NCI-H1417 treated with DMSO at 0.1 percent for 48 hours (cell line): ENCODE measurements around the gene ENSA.
"Not testable (repeated sequence)": the region's sequence is repeated elsewhere in the genome, so short reads cannot be mapped to it uniquely, and the experiment has no call there.

Source experiments
- DNase-seq: peaks from one replicate; lab custom pipeline; 2025; lab: John Stamatoyannopoulos, UW

Gene ENSA

GRCh38 chr1:150621497-150622302, 7.7 kb downstream of the ENSA start:
- no peak for DNase-seq

DNA sequence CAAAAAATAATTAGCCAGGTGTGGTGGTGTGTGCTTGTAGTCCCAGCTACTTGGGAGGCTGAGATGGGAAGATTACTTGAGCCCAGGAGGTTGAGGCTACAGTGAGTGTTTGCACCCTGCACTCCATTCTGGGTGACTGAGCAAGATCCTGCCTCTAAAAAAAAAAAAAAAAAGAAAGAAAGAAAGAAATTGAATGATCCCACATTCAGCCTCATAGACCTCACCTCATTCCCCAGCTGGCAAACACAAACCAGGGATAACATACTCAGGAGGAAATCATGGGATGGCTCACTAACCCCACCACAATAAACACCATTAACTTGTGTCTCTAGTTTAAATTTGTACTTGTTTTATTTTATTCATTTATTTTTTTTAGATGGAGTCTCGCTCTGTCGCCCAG, 8.5 kb downstream of the ENSA start:
- no peak for DNase-seq

DNA sequence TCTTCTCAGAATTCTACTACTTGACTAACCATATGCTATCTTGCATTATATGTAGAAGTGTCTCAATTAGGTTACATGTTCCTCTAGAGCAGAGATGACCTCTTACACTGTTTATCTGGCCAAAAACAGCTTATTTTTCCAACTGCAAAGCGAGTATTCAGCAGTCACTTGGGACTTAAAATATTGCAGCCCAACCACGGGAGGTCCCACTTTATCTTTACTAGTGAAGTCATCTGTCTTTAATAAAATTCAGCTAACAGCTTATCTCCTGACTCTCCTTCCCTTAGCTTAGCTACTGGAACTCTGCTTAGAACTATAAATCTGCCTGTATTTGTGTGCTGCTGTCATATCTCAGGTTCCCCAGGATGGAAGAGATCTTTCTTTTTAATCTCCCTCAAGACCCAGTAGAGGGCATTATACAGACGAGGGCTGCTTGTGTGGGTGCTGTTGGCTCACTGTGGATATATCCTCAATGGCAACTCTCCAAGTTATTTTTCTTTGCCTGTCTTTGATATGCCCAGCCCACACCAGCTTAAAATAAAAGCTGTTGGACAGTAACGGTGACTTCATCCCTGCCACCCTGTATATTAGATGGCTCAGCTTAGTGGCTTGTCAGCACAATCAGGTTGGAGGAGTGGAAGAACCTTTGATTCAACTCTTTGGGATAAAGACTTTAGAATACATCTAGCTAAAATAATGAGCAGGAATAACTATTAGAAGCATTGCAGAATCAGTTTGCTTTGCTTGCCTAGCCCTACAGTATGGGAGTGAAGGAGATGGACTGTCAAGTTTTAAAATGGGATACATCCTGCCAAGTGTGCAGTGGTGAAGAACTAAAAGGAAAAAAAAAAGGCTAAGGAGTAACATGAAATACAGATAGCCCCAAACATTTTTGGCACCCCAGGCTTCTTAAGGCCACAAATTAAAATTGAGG, 9.6 kb downstream of the ENSA start:
- no peak for DNase-seq

- no peak for DNase-seq
Measured at GRCh38 chr1:150615346-150616201, 13.8 kb downstream of the ENSA start.

DNA sequence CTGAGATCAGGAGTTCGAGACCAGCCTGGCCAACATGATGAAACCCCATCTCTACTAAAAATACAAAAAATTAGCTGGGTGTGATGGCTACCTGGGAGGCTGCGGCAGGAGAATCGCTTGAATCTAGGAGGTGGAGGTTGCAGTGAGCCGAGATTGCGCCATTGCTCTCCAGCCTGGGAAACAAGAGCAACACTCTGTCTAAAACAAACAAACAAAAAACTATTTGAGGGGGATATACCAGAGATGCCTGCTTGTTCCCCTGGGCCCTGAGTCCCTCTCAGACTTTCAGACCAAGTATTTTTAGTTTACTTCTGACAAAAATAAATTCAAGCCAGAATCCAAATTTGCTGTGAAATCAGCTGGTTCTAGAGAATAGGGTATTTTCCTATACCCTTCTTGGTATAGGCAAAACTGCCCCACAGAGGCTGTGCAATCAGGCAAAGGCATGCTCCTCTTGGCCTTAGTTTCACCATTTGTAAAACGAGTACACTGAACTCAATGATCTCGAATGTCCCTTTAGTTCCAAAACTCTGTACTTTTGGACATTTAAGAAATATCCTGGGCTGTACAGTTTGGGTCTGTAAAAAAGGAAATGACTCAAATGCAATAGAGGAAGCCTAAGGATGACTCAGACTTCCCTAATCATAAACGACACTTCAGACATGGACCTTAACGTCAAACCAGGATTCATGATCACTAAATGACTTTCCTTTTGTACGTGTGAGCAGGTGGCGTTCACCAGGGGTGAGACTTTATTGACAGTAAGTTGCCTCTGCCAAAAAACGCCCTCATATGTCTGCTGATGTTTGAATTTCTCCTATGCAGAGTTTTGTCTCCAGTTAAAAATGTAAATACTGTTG, 16.1 kb downstream of the ENSA start:
- DNase-seq = no peak

DNA sequence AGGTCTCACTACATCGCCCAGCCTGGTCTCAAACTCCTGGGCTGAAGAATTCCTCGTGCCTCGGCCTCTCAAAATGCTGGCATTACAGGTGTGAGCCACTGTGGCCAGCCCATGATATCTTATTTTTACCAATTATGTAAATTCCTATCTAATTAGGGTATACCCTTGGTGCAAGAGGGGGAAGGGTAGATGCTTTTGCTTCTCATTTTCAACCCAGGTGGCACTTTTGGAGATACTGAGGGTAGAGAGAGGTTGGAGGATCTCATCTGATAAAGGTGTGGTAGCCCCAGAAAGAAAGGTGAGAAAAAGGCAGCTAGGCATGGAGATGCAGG, 17.4 kb downstream of the ENSA start:
- DNase-seq = no peak

DNA sequence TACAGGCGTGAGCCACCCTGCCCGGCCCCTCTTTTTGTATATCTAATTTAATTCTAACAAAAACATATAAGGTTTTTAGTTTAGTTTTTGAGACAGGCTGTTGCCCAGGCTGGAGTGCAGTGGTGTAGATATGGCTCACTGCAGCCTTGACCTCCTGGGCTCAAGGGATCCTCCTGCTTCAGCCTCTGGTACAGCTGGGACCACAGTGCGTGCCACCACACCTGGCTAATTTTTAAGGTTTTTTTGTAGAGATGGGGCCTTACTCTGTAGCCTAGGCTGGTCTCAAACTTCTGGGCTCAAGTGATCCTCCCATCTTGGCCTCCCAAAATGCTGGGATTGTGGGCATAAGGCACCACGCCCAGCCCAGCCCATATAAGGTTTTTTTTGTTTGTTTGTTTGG, 18.8 kb downstream of the ENSA start:
- DNase-seq = no peak

DNA sequence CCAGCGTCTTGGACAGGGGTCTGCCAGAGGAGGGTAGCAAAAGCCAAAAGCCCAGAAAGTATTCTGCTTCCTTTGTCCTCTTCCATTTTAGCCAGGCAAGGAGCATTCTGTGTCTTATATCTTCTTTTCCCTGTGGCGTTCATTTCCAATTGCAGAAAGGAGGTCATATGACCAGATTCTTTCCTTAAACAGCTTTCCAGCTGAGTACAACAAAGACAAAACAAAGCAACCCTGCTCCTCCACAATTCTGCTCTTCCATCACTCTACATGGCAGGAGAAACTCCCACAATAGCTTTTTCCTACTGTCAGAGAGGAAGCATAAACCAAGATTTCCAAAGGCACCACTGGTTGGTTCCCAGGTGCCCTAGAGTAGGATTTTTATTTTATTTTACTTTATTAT, 19.7 kb downstream of the ENSA start:
- no peak for DNase-seq

GRCh38 chr1:150606463-150607142, 22.8 kb downstream of the ENSA start:
- no peak for DNase-seq

GRCh38 chr1:150605451-150605731, 24.0 kb downstream of the ENSA start:
- not testable (repeated sequence) for DNase-seq

- DNase-seq = no peak
Measured at GRCh38 chr1:150604226-150604588, 25.2 kb downstream of the ENSA start.

DNA sequence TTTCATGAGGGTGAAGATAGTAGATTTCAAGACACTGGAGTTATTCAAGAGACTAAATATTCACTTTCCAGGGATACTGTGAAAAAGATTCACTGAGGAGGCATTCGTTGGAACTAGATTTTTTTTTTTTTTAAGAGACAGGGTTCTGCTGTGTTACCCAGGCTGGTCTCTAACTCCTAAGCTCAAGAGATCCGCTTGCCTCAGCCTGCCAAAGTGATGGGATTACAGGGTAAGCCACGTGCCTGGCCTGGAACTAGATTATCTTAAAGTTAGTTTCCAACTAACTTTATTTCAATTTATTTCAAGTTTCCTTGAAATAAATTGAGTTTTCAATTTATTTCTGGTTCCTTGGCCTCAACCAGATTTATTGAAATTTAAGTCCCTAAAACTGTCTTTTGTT, 25.7 kb downstream of the ENSA start:
- DNase-seq = no peak

GRCh38 chr1:150602372-150602771, 27.0 kb downstream of the ENSA start:
- DNase-seq = not testable (repeated sequence)

DNA sequence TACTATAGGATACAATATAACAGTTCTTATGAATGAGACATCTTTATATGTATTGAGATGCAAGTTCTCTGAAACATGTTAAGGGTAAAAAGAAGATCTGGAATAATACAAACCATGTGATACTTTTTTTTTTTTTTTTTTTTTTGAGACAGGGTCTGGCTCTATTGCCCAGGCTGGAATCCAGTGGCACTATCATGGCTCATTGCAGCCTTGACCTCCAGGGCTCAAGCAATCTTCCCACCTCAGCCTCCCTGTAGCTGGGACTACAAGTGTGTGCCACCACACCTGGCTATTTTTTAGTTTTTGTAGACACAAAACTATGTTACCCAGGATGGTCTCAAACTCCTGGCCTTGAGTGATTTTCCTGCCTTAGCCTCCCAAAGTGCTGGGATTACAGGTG, 27.9 kb downstream of the ENSA start:
- DNase-seq = no peak

GRCh38 chr1:150598346-150598745, 31.1 kb downstream of the ENSA start:
- not testable (repeated sequence) for DNase-seq

DNA sequence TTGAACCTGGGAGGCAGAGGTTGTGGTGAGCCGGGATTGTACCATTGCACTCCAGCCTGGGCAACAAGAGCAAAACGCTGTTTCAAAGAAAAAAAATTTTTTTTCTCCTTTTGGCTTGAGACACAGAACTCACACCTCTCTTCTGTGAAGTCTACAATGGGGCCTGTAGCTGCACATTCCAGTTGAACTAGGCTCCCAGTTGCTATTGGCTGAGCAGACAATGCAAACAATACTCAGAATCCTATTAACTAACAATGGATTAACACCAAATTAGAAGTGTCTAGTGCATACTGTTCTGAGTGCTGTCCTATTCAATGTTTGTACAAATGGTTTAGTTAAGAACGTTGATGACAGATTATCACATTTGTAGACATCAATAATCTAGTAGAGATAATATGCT, 32.4 kb downstream of the ENSA start:
- DNase-seq = no peak

- no peak for DNase-seq
Measured at GRCh38 chr1:150596095-150596892, 33.1 kb downstream of the ENSA start.

DNA sequence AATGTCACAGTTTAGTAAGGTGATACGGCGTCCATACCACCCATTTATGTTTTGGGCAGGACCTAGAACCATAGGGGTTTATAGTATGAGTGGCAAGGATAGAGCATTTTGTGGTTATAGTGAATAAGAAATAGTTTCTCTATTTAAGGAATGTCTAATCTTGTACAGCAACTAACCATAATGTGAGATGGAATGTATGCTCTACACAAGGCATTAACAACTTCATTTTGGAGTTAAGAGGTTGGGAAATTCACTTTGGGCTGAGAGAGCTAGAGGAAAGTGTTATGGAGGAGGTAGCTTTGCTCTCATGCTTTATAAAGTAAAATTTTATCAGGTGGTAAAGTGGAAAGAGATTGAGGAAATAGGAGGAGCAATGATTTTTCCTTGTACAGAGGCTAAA, 47.0 kb downstream of the ENSA start:
- DNase-seq = no peak

DNA sequence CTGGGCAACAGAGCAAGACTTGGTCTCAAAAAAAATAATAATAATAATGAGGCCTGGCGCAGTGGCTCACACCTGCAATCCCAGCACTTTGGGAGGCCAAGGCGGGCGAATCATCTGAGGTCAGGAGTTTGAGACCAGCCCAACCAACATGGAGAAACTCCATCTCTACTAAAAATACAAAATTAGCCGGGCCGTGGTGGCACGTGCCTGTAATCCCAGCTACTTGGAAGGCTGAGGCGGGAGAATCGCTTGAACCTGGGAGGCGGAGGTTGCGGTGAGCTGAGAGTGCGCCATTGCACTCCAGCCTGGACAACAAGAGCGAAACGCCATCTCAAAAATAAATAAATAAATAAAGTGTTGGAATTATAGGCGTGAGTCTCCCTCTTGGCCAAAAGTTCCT, 47.5 kb downstream of the ENSA start:
- DNase-seq = not testable (repeated sequence)

DNA sequence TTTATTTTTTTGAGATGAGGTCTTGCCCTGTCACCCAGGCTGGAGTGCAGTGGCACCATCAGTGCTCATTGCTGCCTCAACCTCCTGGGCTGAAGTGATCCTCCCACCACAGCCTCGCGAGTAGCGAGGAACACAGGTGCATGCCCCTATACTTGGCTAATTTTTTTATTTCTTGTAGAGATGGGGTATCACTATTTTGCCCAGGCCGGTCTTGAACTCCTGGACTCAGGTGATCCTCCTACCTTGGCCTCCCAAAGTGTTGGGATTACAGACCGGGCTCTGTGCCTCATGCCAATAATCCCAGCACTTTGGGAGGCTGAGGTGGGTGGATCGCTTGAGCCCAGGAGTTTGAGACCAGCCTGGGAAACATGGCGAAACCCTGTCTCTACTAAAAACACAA, 48.0 kb downstream of the ENSA start:
- DNase-seq = not testable (repeated sequence)
